Measurements from ENCODE around the gene SLC2A14. TPM values are rescaled to one million over a fixed set of nuclear protein-coding genes. Genes with fewer than 3 reads are reported as not detected.
A peak's percentile ranks its signal among the peaks of the same experiment; 100 is the strongest.
"Not testable (repeated sequence)": the region's sequence is repeated elsewhere in the genome, so short reads cannot be mapped to it uniquely, and the experiment has no call there.

The SLC2A14 gene
- total and polyA plus RNA-seq, 9 donors = 0.08 to 1.5 (median 0.24) TPM; not detected in 3

DNA sequence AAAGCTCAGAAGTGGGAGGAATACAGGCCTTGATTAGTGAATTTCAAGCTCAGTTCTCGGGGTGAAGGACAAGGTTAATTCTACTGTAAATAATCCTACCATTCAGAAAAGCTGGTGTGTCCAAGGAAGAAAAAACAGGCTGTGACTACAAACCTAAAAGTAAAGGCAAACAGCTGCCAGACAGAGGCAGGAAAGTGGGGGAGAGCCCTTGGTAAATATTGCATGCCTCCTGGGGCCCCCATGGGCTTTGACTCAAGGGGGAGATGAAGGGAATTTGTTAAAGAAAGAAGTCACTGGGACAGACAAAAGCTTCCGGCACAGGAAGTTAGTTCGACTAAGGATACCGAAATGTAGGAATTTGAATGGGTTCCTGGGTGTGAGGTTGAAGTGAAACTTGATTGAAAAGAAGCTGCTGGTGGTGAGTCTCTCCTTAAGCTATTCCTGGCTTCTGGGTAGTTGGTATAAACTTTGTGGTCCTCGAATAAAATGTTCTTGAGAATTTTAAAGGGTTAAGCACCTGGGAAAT is 32.9 kb upstream of the SLC2A14 start:
- H3K27ac ChIP-seq (ENCODE audit: low read length); DNase-seq; H3K4me1 ChIP-seq (ENCODE audit: control insufficient read depth, insufficient read depth, low read length); H3K27me3 ChIP-seq (ENCODE audit: control insufficient read depth, insufficient read depth, low read length); H3K4me3 ChIP-seq (ENCODE audit: low read length); H3K9me3 ChIP-seq (replicated peaks; ENCODE audit: control insufficient read depth, low read depth, low read length); H3K36me3 ChIP-seq (ENCODE audit: control insufficient read depth, insufficient read depth, low read length): not testable (repeated sequence)
- no CpG with 5 or more reads among the region's 5 CpGs for whole genome bisulfite sequencing (ENCODE audit: insufficient coverage)

DNA sequence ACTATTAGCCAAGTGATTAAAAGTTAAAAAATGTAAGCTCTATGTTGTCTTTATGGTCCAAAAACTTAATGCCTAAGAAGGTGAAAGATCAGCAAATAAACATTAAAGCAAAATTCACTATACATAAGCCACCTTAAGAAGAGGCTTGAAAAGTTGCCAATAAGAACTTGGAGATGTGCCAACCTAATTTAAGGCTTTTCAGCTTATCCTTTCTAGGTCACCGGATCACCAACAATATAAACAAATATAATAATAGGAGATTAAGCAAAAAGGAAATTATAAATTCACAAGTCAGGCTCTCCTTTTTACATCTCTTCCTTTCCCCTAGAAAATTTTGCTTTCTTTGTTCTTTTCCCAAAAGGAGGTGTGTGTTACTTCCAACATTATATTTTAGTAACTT is 32.4 kb upstream of the SLC2A14 start:
- Histone ChIP-seq H3K27me3 (ENCODE audit: control insufficient read depth, insufficient read depth, low read length) (no peaks in the 10 kb centered on the region), H3K4me3 (ENCODE audit: low read length) (no peak overlapping the region), H3K9me3 (replicated peaks; ENCODE audit: control insufficient read depth, low read depth, low read length) (no peaks in the 10 kb centered on the region), H3K36me3 (ENCODE audit: control insufficient read depth, insufficient read depth, low read length) (no peaks in the 10 kb centered on the region), H3K27ac (ENCODE audit: low read length) (no peak overlapping the region), H3K4me1 (ENCODE audit: control insufficient read depth, insufficient read depth, low read length) (no peaks in the 10 kb centered on the region)
- peak; percentile 57 for DNase-seq
- no CpG with 5 or more reads among the region's 1 CpG for WGBS (ENCODE audit: insufficient coverage)

DNA sequence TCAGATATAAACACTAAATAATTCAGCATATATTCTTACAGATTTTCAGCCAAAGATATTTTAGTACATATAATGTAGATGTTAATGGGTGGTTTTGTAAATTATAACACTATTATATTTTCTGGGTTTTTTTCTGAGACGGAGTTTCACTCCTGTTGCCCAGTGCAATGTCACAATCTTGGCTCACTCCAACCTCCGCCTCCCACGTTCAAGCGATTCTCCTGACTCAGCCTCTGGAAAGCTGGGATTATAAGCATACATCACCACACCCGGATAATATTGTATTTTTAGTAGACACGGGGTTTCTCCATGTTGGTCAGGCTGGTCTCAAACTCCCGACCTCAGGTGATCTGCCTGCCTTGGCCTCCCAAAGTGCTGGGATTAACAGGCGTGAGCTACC is 29.7 kb upstream of the SLC2A14 start:
- not testable (repeated sequence) for DNase-seq; H3K27me3 ChIP-seq (ENCODE audit: control insufficient read depth, insufficient read depth, low read length); H3K27ac ChIP-seq (ENCODE audit: low read length); H3K4me3 ChIP-seq (ENCODE audit: low read length); H3K4me1 ChIP-seq (ENCODE audit: control insufficient read depth, insufficient read depth, low read length); H3K36me3 ChIP-seq (ENCODE audit: control insufficient read depth, insufficient read depth, low read length); H3K9me3 ChIP-seq (replicated peaks; ENCODE audit: control insufficient read depth, low read depth, low read length)
- WGBS (ENCODE audit: insufficient coverage) = 96% methylated on average over 4 of the region's 8 CpGs

DNA sequence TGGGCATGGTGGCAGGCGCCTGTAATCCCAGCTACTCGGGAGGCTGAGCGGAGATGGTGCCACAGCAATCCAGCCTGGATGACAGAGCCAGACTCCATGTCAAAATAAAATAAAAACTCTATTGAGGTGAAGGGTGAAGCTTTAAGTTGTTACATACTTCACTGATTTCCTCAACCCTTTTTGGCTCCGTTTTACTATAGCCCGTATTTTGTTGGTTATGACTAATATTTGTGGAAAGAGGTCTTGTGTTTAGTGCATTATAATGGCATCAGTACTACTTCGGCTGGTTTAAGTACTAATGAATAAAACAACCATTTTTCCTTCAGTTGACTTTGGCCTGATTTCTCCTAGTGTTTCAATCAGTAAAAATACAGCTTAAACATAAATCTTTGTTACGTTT is 27.0 kb upstream of the SLC2A14 start:
- no peaks in the 10 kb centered on the region for H3K9me3 ChIP-seq (replicated peaks; ENCODE audit: control insufficient read depth, low read depth, low read length)
- no peaks in the 10 kb centered on the region for H3K4me1 ChIP-seq (ENCODE audit: control insufficient read depth, insufficient read depth, low read length)
- H3K36me3 ChIP-seq (ENCODE audit: control insufficient read depth, insufficient read depth, low read length) = no peaks in the 10 kb centered on the region
- no CpG with 5 or more reads among the region's 7 CpGs for WGBS (ENCODE audit: insufficient coverage)
- no peak for DNase-seq
- H3K4me3 ChIP-seq (ENCODE audit: low read length) = no peak overlapping the region
- H3K27me3 ChIP-seq (ENCODE audit: control insufficient read depth, insufficient read depth, low read length) = no peaks in the 10 kb centered on the region
- H3K27ac ChIP-seq (ENCODE audit: low read length) = no peak overlapping the region

DNA sequence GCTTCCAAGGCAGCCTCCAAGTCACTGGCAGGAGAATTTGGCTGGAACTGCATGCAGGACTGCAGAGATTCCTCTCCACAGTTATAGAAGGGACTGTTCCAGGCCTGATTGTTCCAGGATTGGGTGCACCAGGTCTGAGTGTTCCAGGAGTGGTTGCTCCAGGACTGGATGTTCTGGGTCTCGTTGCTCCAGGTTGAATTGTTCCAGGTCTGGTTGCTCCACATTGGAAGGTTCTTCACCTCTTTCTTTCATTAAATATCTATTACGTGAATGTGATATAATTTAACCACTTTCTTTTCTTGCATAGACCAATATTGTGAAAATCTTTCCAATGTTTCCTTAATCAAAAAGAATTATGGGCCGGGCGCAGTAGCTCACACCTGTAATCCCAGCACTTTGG is 24.0 kb upstream of the SLC2A14 start:
- WGBS (ENCODE audit: insufficient coverage) = 100% methylated on average over 2 of the region's 4 CpGs
- DNase-seq; H3K9me3 ChIP-seq (replicated peaks; ENCODE audit: control insufficient read depth, low read depth, low read length); H3K27me3 ChIP-seq (ENCODE audit: control insufficient read depth, insufficient read depth, low read length); H3K36me3 ChIP-seq (ENCODE audit: control insufficient read depth, insufficient read depth, low read length); H3K4me3 ChIP-seq (ENCODE audit: low read length); H3K4me1 ChIP-seq (ENCODE audit: control insufficient read depth, insufficient read depth, low read length); H3K27ac ChIP-seq (ENCODE audit: low read length): not testable (repeated sequence)

DNA sequence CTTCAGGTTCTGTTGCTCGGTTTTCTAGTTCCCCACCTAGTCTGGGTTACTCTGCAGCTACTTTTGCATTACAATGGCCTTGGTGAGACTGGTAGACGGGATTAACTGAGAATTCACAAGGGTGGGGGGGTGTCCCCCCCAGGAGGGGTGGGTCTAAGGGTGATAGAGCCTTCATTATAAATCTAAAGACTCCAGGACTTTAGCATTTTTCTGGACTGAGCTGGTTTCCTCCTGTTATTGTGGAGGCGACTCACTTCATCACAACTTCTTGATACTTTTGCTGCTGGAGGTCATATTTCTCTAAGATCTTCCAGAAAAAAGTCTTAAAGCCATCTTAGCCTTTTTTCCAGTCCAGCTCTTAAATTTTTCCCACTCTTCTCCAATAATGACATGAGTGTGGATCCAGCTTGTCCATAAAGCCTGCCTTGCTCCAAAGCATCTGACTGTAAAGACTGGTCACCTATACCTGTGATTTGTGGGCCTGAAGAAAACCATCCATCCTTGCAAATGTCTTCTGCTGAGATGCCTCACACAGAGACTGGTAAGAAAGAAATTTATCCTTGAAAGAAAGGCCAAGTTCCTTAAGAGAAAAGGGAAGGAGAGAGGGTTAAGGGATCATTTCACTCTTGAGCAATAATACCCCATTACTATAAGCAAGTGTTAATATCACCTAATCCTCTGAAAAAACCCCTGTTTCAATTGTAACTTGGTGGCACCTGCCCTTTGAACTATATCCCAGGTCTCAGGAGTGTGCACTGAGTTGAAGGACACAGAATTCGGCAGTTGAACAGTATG is 19.7 kb upstream of the SLC2A14 start:
- no peak for DNase-seq
- WGBS (ENCODE audit: insufficient coverage) = 83% methylated on average over 1 of the region's 4 CpGs
- Histone ChIP-seq H3K36me3 (ENCODE audit: control insufficient read depth, insufficient read depth, low read length) (no peaks in the 10 kb centered on the region), H3K9me3 (replicated peaks; ENCODE audit: control insufficient read depth, low read depth, low read length) (no peaks in the 10 kb centered on the region), H3K4me1 (ENCODE audit: control insufficient read depth, insufficient read depth, low read length) (no peaks in the 10 kb centered on the region), H3K27ac (ENCODE audit: low read length) (no peak overlapping the region), H3K4me3 (ENCODE audit: low read length) (no peak overlapping the region), H3K27me3 (ENCODE audit: control insufficient read depth, insufficient read depth, low read length) (no peaks in the 10 kb centered on the region)

DNA sequence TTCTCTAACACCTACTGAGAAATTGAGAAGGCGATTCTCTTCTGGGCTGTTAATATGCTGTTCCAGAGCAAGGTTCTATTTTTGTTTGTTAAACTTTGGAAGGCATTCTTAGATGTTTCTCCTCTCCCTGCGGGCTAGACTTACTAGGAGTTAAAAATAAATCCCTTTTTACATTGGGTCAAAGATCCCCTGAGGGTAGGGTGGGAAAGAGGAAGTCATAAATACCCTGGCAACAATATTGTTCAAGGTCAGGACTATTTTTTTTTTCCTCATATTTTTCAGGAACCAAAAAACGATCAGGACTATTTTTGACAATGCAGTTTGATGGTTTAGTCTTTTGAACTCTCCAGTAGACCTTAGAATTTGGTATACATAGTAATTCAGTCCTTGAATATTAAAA is 12.0 kb upstream of the SLC2A14 start:
- DNase-seq = peak; percentile 38
- H3K27me3 ChIP-seq (ENCODE audit: control insufficient read depth, insufficient read depth, low read length) = no peaks in the 10 kb centered on the region
- H3K36me3 ChIP-seq (ENCODE audit: control insufficient read depth, insufficient read depth, low read length) = no peaks in the 10 kb centered on the region
- H3K27ac ChIP-seq (ENCODE audit: low read length) = no peak overlapping the region
- no peaks in the 10 kb centered on the region for H3K4me1 ChIP-seq (ENCODE audit: control insufficient read depth, insufficient read depth, low read length)
- H3K9me3 ChIP-seq (replicated peaks; ENCODE audit: control insufficient read depth, low read depth, low read length) = no peaks in the 10 kb centered on the region
- WGBS (ENCODE audit: insufficient coverage) = no CpG with 5 or more reads among the region's 3 CpGs
- H3K4me3 ChIP-seq (ENCODE audit: low read length) = no peak overlapping the region

DNA sequence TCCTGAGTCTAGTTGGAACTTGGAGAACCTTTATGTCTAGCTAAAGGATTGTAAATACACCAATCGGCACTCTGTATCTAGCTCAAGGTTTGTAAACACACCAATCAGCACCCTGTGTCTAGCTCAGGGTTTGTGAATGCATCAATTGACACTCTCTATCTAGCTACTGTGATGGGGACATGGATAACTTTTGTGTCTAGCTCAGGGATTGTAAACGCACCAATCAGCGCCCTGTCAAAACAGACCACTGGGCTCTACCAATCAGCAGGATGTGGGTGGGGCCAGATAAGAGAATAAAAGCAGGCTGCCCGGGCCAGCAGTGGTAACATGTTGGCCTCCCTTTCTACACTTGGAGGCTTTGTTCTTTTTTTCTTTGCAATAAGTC is 9.0 kb upstream of the SLC2A14 start:
- H3K4me1 ChIP-seq (ENCODE audit: control insufficient read depth, insufficient read depth, low read length); H3K36me3 ChIP-seq (ENCODE audit: control insufficient read depth, insufficient read depth, low read length); DNase-seq; H3K27ac ChIP-seq (ENCODE audit: low read length); H3K4me3 ChIP-seq (ENCODE audit: low read length); H3K9me3 ChIP-seq (replicated peaks; ENCODE audit: control insufficient read depth, low read depth, low read length); H3K27me3 ChIP-seq (ENCODE audit: control insufficient read depth, insufficient read depth, low read length): not testable (repeated sequence)
- no CpG with 5 or more reads among the region's 4 CpGs for WGBS (ENCODE audit: insufficient coverage)

DNA sequence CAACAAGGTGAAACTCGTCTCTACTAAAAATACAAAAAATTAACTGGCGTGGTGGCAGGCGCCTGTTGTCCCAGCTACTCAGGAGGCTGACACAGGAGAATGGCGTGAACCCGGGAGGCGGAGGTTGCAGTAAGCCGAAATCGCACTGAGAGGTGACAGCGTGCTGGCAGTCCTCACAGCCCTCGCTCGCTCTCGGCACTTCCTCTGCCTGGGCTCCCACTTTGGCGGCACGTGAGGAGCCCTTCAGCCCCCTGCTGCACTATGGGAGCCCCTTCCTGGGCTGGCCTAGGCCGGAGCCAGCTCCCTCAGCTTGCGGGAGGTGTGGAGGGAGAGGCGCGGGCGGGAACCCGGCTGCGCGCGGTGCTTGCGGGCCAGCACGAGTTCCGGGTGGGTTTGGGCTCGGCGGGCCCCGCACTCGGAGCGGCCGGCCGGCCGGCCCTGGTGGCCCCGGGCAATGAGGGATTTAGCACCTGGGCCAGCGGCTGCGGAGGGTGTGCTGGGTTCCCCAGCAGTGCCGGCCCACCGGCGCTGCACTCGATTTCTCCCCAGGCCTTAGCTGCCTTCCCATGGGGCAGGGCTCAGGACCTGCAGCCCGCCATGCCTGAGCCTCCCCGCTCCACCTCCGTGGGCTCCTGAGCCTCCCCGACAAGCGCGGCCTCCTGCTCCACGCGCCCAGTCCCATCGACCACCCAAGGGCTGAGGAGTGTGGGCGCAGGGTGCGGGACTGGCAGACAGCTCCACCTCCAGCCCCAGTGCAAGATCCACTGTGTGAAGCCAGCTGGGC is 8.4 kb upstream of the SLC2A14 start:
- H3K36me3 ChIP-seq (ENCODE audit: control insufficient read depth, insufficient read depth, low read length); DNase-seq; H3K4me1 ChIP-seq (ENCODE audit: control insufficient read depth, insufficient read depth, low read length); H3K4me3 ChIP-seq (ENCODE audit: low read length); H3K27me3 ChIP-seq (ENCODE audit: control insufficient read depth, insufficient read depth, low read length); H3K9me3 ChIP-seq (replicated peaks; ENCODE audit: control insufficient read depth, low read depth, low read length); H3K27ac ChIP-seq (ENCODE audit: low read length): not testable (repeated sequence)
- WGBS (ENCODE audit: insufficient coverage) = 93% methylated on average over 40 of the region's 52 CpGs

DNA sequence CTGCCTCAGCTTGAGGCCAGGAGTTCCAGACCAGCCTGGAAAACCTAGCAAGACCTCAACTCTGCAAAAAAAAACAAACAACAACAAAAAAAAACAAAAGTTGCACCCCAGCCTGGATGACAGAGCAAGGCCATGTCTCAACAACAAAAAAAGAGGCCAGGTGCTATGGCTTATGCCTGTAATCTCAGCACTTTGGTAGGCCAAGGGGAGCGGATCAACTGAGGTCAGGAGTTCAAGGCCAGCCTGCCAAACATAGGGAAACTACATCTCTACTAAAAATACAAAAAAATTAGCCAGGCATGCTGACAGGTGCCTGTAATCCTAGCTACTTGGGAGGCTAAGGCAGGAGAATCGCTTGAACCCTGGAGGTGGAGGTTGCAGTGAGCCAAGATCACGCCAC is 6.5 kb upstream of the SLC2A14 start:
- H3K4me3 ChIP-seq (ENCODE audit: low read length) = no peak overlapping the region
- no peaks in the 10 kb centered on the region for H3K9me3 ChIP-seq (replicated peaks; ENCODE audit: control insufficient read depth, low read depth, low read length)
- peaks cover 2% of the 10 kb centered on the region for H3K27me3 ChIP-seq (ENCODE audit: control insufficient read depth, insufficient read depth, low read length)
- WGBS (ENCODE audit: insufficient coverage) = no CpG with 5 or more reads among the region's 3 CpGs
- no peak for DNase-seq
- no peak overlapping the region for H3K27ac ChIP-seq (ENCODE audit: low read length)
- no peaks in the 10 kb centered on the region for H3K36me3 ChIP-seq (ENCODE audit: control insufficient read depth, insufficient read depth, low read length)
- no peaks in the 10 kb centered on the region for H3K4me1 ChIP-seq (ENCODE audit: control insufficient read depth, insufficient read depth, low read length)

All from muscle of leg (tissue), 11 donors.